Measurements from ENCODE around the gene WDFY3. TPM values are rescaled to one million over a fixed set of nuclear protein-coding genes. Genes with fewer than 3 reads are reported as not detected.

The WDFY3 gene
- polyA plus RNA-seq, 1 of the 3 experiments (the other 2 are of a cell fraction): 13.8 TPM

DNA sequence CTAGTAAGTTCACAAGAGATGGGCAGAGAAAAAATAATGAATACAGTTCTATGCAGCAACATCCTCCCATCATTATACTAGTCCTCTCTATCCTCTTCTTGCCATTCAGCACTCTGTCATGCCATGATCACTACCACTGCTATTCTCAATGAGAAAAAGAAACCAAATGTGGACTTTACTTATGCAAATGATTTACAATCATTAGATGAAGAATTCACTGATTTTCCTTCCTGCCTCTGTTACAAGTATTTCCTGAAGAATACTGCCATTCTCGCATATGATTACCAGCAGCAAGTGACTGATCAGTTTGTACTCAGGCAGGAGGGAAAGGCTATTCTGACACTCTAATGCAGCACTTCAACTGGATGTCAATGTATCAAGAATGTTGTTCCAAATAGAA lies 50.3 kb downstream of the WDFY3 start:
- H4K20me1 ChIP-seq (ENCODE audit: insufficient read depth): no peaks in the 10 kb centered on the region
- ChIA-PET POLR2A (no interaction called here), CTCF (interaction anchor here (2.0 kb wide), 1 partner anchor 14 kb away, joined by 4 read pairs; no protein-coding TSS in a partner anchor)
- TF ChIP-seq YY1 (IDR thresholded peaks at IDR 0.05; ENCODE audit: low read depth) (no peak), RAD21 (IDR thresholded peaks at IDR 0.05; ENCODE audit: low read length) (no peak), NFIC (IDR thresholded peaks at IDR 0.05; ENCODE audit: borderline replicate concordance) (no peak), MXI1 (IDR thresholded peaks at IDR 0.05; ENCODE audit: low read depth, low read length) (no peak), RXRA (IDR thresholded peaks at IDR 0.05; ENCODE audit: borderline replicate concordance, low read depth) (no peak), EP300 (IDR thresholded peaks at IDR 0.05; ENCODE audit: borderline replicate concordance in 1 of 2, low read depth in 1 of 2, low read length in 1 of 2) (no peak), TEAD4 (IDR thresholded peaks at IDR 0.05; ENCODE audit: borderline replicate concordance, insufficient read depth) (no peak)
- TF ChIP-seq, protein P1, sequence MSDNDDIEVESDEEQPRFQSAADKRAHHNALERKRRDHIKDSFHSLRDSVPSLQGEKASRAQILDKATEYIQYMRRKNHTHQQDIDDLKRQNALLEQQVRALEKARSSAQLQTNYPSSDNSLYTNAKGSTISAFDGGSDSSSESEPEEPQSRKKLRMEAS (IDR thresholded peaks at IDR 0.05; ENCODE audit: low read depth): no peak
- TF ChIP-seq, protein P2, sequence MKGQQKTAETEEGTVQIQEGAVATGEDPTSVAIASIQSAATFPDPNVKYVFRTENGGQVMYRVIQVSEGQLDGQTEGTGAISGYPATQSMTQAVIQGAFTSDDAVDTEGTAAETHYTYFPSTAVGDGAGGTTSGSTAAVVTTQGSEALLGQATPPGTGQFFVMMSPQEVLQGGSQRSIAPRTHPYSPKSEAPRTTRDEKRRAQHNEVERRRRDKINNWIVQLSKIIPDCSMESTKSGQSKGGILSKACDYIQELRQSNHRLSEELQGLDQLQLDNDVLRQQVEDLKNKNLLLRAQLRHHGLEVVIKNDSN (IDR thresholded peaks at IDR 0.05; ENCODE audit: borderline replicate concordance, low read depth): no peak
- peak overlapping the region in 1 of 2 experiments; percentile 82; a peak in 1 of 4 replicates for H3K27ac ChIP-seq (ENCODE audit: low read depth in 2 of 2, low read length in 1 of 2)
- no peak overlapping the region for H3K4me3 ChIP-seq (ENCODE audit: low read depth in 2 of 2, low read length in 1 of 2)
- no peak for DNase-seq
- H3K36me3 ChIP-seq (replicated peaks in 1 of 2; ENCODE audit: control insufficient read depth in 1 of 2, insufficient read depth in 2 of 2, low read length in 1 of 2): peaks cover 9 to 32% of the 10 kb centered on the region in 2 experiments
- 100% methylated on average over 1 of the region's 1 CpG for WGBS (ENCODE audit: low lambda C conversion rate)
- peaks cover 3 to 43% of the 10 kb centered on the region in 2 experiments; a peak in 3 of 4 replicates for H3K4me1 ChIP-seq (ENCODE audit: control insufficient read depth in 1 of 2, insufficient read depth in 2 of 2, low read depth in 1 of 2, low read length in 1 of 2)
- H3K79me2 ChIP-seq (ENCODE audit: insufficient read depth): peaks cover 97% of the 10 kb centered on the region
- H3K27me3 ChIP-seq (ENCODE audit: insufficient read depth): no peaks in the 10 kb centered on the region
- peaks cover 19% of the 10 kb centered on the region for H3F3A ChIP-seq (replicated peaks; ENCODE audit: insufficient read depth)
- no peak overlapping the region for H3K9ac ChIP-seq
- no peak overlapping the region for H2AFZ ChIP-seq (ENCODE audit: low read depth)
- no peaks in the 10 kb centered on the region for H3K9me2 ChIP-seq
- no peaks in the 10 kb centered on the region for H3K9me3 ChIP-seq
- no peak overlapping the region for H3K4me2 ChIP-seq

DNA sequence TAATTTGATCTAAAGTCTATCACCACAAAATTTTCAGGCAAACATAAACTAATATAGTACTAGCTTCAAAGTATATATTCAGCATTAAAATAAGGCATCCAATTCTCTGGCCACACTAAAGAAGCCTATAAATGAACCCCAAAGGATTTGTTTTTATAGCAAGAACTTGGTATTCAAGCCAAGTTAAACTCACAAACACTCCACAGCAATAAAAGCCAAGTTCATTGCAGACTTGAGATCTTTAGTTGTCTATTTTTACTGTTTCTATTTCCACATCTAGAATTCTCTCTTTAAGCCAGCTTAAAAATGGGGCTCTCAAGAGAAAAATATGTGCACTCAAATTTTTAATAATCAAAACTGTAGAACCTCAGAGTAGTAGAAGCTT lies 51.1 kb downstream of the WDFY3 start:
- Histone ChIP-seq H3K79me2 (ENCODE audit: insufficient read depth) (peaks cover 95% of the 10 kb centered on the region), H3K4me1 (ENCODE audit: control insufficient read depth in 1 of 2, insufficient read depth in 2 of 2, low read depth in 1 of 2, low read length in 1 of 2) (peaks cover 3 to 37% of the 10 kb centered on the region in 2 experiments; a peak in 3 of 4 replicates), H3K4me3 (ENCODE audit: low read depth in 2 of 2, low read length in 1 of 2) (no peak overlapping the region), H3K9ac (no peak overlapping the region), H3K36me3 (replicated peaks in 1 of 2; ENCODE audit: control insufficient read depth in 1 of 2, insufficient read depth in 2 of 2, low read length in 1 of 2) (peaks cover 9 to 32% of the 10 kb centered on the region in 2 experiments), H3K9me3 (no peaks in the 10 kb centered on the region), H3K27ac (ENCODE audit: low read depth in 2 of 2, low read length in 1 of 2) (peak overlapping the region in 1 of 2 experiments; percentile 82; a peak in 1 of 4 replicates), H2AFZ (ENCODE audit: low read depth) (no peak overlapping the region), H3F3A (replicated peaks; ENCODE audit: insufficient read depth) (peaks cover 11% of the 10 kb centered on the region), H3K9me2 (no peaks in the 10 kb centered on the region), H3K27me3 (ENCODE audit: insufficient read depth) (no peaks in the 10 kb centered on the region), H4K20me1 (ENCODE audit: insufficient read depth) (no peaks in the 10 kb centered on the region), H3K4me2 (no peak overlapping the region)
- TF ChIP-seq POLR2AphosphoS5 (IDR thresholded peaks at IDR 0.05; ENCODE audit: low read depth, low read length) (no peak), ELF1 (IDR thresholded peaks at IDR 0.05) (no peak), FOXM1 (IDR thresholded peaks at IDR 0.05; ENCODE audit: low read depth) (no peak), TAF1 (IDR thresholded peaks at IDR 0.05; ENCODE audit: borderline replicate concordance, low read depth, low read length) (no peak), RCOR1 (IDR thresholded peaks at IDR 0.05; ENCODE audit: low read length) (no peak)
- TF ChIP-seq, protein P3, sequence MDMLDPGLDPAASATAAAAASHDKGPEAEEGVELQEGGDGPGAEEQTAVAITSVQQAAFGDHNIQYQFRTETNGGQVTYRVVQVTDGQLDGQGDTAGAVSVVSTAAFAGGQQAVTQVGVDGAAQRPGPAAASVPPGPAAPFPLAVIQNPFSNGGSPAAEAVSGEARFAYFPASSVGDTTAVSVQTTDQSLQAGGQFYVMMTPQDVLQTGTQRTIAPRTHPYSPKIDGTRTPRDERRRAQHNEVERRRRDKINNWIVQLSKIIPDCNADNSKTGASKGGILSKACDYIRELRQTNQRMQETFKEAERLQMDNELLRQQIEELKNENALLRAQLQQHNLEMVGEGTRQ (IDR thresholded peaks at IDR 0.05; ENCODE audit: borderline replicate concordance, low read depth, low read length): no peak
- TF ChIP-seq, protein P4, sequence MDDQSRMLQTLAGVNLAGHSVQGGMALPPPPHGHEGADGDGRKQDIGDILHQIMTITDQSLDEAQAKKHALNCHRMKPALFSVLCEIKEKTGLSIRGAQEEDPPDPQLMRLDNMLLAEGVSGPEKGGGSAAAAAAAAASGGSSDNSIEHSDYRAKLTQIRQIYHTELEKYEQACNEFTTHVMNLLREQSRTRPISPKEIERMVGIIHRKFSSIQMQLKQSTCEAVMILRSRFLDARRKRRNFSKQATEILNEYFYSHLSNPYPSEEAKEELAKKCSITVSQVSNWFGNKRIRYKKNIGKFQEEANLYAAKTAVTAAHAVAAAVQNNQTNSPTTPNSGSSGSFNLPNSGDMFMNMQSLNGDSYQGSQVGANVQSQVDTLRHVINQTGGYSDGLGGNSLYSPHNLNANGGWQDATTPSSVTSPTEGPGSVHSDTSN (IDR thresholded peaks at IDR 0.05): no peak
- TF ChIP-seq, protein P1 (IDR thresholded peaks at IDR 0.05; ENCODE audit: low read depth): no peak
- POLR2A ChIA-PET: no interaction called here
- DNase-seq: no peak
- CTCF ChIA-PET: interaction anchor here (2.0 kb wide), 1 partner anchor 13 kb away, joined by 4 read pairs; no protein-coding TSS in a partner anchor

Data from SK-N-SH (cell line).